Liver (tissue), 9 donors: Measurements from ENCODE around the gene FMN2. TPM values are rescaled to one million over a fixed set of nuclear protein-coding genes. Genes with fewer than 3 reads are reported as not detected.

Source experiments
- DNase-seq: peaks from one replicate; pipeline ENCODE4 v3.0.0-alpha.2; 2017; ENCODE audit warnings: low spot score
- H3K27ac ChIP-seq, 2 donors: one replicate each; pipeline ENCODE4 v1.7.0; 2013; ENCODE audit warnings: inconsistent platforms in 2 of 2, low read length in 2 of 2, control low read depth in 1 of 2, low read depth in 1 of 2, mild to moderate bottlenecking in 1 of 2
- H3K27me3 ChIP-seq, 4 donors: one replicate each; pipeline versions ENCODE4 v1.6.1 to v1.7.0; 2013; ENCODE audit warnings: low read length in 3 of 4, inconsistent platforms in 1 of 4, mild to moderate bottlenecking in 1 of 4, moderate library complexity in 1 of 4; ENCODE audit not compliant: control insufficient read depth in 4 of 4, insufficient read depth in 4 of 4
- H3K36me3 ChIP-seq, 4 donors: one replicate each; pipeline versions ENCODE4 v1.6.1 to v1.7.0; 2013; ENCODE audit warnings: low read length in 3 of 4, mild to moderate bottlenecking in 3 of 4, low read depth in 1 of 4, moderate library complexity in 1 of 4; ENCODE audit not compliant: control insufficient read depth in 4 of 4, insufficient read depth in 3 of 4
- H3K4me1 ChIP-seq, 4 donors: one replicate each; pipeline versions ENCODE4 v1.6.1 to v1.7.0; 2013; ENCODE audit warnings: low read length in 3 of 4, mild to moderate bottlenecking in 3 of 4, moderate library complexity in 1 of 4; ENCODE audit not compliant: control insufficient read depth in 4 of 4, insufficient read depth in 4 of 4
- H3K4me3 ChIP-seq, 3 donors: one replicate each; pipeline versions ENCODE4 v1.6.1 to v1.7.0; 2013; ENCODE audit warnings: low read length in 3 of 3, control low read depth in 1 of 3, low read depth in 1 of 3, mild to moderate bottlenecking in 1 of 3
- H3K9ac ChIP-seq, 2 donors: one replicate each; pipeline ENCODE4 v1.7.0; 2013; ENCODE audit warnings: low read length in 2 of 2, mild to moderate bottlenecking in 2 of 2, moderate library complexity in 2 of 2, control low read depth in 1 of 2, low read depth in 1 of 2
- H3K9me3 ChIP-seq, 4 donors: one replicate each; pipeline versions ENCODE4 v1.6.1 to v1.7.0; 2013; ENCODE audit warnings: low read length in 3 of 4; ENCODE audit not compliant: control insufficient read depth in 4 of 4
- EGR1 ChIP-seq, 2 donors: IDR thresholded peaks; 2 replicates each; pipeline ENCODE4 v1.6.1; 2016 to 2018; ENCODE audit warnings: antibody characterized with exemption in 2 of 2, low read depth in 2 of 2
- FOXA1 ChIP-seq: IDR thresholded peaks from 2 replicates; pipeline ENCODE4 v1.6.1; 2016; ENCODE audit warnings: antibody characterized with exemption
- FOXA2 ChIP-seq: IDR thresholded peaks from 2 replicates; pipeline ENCODE4 v1.6.1; 2016; ENCODE audit warnings: antibody characterized with exemption
- GABPA ChIP-seq, 2 donors: IDR thresholded peaks in 1 of 2; conservative IDR thresholded peaks in 1 of 2; 2 replicates each; pipeline ENCODE4 v1.6.1; 2016; ENCODE audit warnings: antibody characterized with exemption in 2 of 2, mild to moderate bottlenecking in 1 of 2, moderate library complexity in 1 of 2
- HNF4A ChIP-seq, 2 donors: conservative IDR thresholded peaks; 2 replicates each; pipeline ENCODE4 v1.6.1; 2016; ENCODE audit warnings: antibody characterized with exemption in 2 of 2, mild to moderate bottlenecking in 2 of 2
- HNF4G ChIP-seq: IDR thresholded peaks from 2 replicates; pipeline ENCODE4 v1.6.1; 2016; ENCODE audit warnings: antibody characterized with exemption
- JUND ChIP-seq, 2 donors: IDR thresholded peaks; 2 replicates each; pipeline ENCODE4 v1.6.1; 2016; ENCODE audit warnings: antibody characterized with exemption in 2 of 2
- NR2F2 ChIP-seq: IDR thresholded peaks from 2 replicates; pipeline ENCODE4 v1.6.1; 2016; ENCODE audit warnings: antibody characterized with exemption
- RAD21 ChIP-seq, 2 donors: IDR thresholded peaks; 2 replicates each; pipeline ENCODE4 v1.6.1; 2016; ENCODE audit warnings: antibody characterized with exemption in 2 of 2, mild to moderate bottlenecking in 2 of 2
- RXRA ChIP-seq, 2 donors: IDR thresholded peaks; 2 replicates each; pipeline ENCODE4 v1.6.1; 2017 to 2018; ENCODE audit warnings: antibody characterized with exemption in 2 of 2, mild to moderate bottlenecking in 1 of 2
- SP1 ChIP-seq: IDR thresholded peaks from 2 replicates; pipeline ENCODE4 v1.6.1; 2018; ENCODE audit warnings: antibody characterized with exemption, mild to moderate bottlenecking
- TAF1 ChIP-seq: conservative IDR thresholded peaks from 2 replicates; pipeline ENCODE4 v1.6.1; 2016; ENCODE audit warnings: antibody characterized with exemption, mild to moderate bottlenecking
- YY1 ChIP-seq: IDR thresholded peaks from 2 replicates; pipeline ENCODE4 v1.6.1; 2016; ENCODE audit warnings: antibody characterized with exemption, mild to moderate bottlenecking
- WGBS: extraction: QIAGEN DNeasy Blood & Tissue Kit; methylation state at CpG from one replicate; pipeline ENCODE4 v1.1.7; 2013; 5-methylcytosine and 5-hydroxymethylcytosine counted together
- polyA plus RNA-seq, 2 donors: library from polyadenylated mRNA; stranded (reverse) in 1 of 2; unstranded in 1 of 2; fragments of 200-250 nt in 1 of 2; fragments of >200 nt in 1 of 2; fragmentation: Nextera tagmentation in 1 of 2; extraction: Ambion mirVana in 1 of 2; gene quantifications; one replicate each; pipeline versions ENCODE4 v1.2.1 to v1.2.3, GENCODE V29; 2013 to 2015
- total RNA-seq, 2 donors: library from RNA; depleted of rRNA; stranded (reverse); fragments of >200 nt; gene quantifications; one replicate each; pipeline ENCODE4 v1.2.3, GENCODE V29; 2014
- TF ChIP-seq, protein P1 (sequence below): fragments of 150-350 bp; IDR thresholded peaks from 2 replicates; pipeline ENCODE4 v1.5.1; 2017; ENCODE audit warnings: improper control_type of control experiment, low read depth, low read length; ENCODE audit not compliant: missing input control
- TF ChIP-seq, protein P2 (sequence below): IDR thresholded peaks from 2 replicates; pipeline ENCODE4 v1.6.1; 2016; ENCODE audit warnings: antibody characterized with exemption
- TF ChIP-seq, protein P3 (sequence below): IDR thresholded peaks from 2 replicates; pipeline ENCODE4 v1.6.1; 2016; ENCODE audit warnings: antibody characterized with exemption
- TF ChIP-seq, protein P4 (sequence below): IDR thresholded peaks from 2 replicates; pipeline ENCODE4 v1.6.1; 2016; ENCODE audit warnings: antibody characterized with exemption
- TF ChIP-seq, protein P5 (sequence below): IDR thresholded peaks from 2 replicates; pipeline ENCODE4 v1.6.1; 2016; ENCODE audit warnings: antibody characterized with exemption, mild to moderate bottlenecking
- donor health status: healthy.
- donor health status: healthy.
- donor health status: healthy.
- donor health status: healthy.
- donor health status: healthy.

Gene FMN2
- total and polyA plus RNA-seq, 4 donors: 0.17 TPM; not detected in 3

DNA sequence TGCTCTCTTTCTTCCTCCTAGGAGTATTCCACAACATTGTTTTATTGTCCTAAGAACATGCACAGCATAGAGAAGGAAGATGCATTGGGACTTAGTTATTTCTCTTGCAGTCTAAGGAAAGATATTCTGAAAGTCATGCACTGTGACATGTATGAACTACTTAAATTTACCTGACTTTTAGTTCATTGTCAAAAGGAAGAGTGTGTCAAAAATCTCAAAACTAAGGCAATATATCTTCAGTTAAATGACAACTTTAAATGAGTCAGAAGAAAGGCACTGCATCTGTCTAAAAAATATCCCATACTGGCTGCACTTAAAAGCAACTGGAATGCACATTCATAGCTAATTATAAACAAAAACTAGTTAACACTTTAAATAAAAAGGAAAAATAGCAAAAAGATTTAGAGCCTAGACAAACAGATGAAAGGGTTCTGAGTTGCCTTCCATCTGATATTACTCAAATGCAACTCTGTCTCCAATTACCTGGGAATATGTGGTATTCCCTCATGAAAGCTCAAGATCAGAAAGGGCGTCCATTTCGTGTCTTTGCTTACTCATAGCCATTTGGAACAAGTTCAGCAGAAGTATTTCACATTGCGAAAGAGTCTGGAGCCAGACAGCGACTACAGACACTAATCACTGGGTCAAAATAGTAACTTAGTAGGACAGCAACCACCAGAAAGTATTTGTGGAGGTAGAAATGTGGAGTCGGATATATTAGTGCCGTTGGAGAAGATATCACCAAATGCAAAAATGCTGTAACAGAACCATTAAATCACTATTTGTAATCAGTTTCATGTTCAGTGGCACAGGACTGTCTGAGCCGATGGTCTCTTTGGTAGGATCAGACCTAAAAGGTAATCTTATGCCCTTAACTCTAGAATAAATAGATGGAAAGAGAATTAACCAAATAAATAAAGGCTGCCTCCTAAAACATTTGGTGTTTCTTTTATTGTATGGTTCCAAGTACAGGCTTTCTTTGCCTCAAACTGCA, 294.6 kb downstream of the FMN2 start (continued):
- TF ChIP-seq, protein P1, sequence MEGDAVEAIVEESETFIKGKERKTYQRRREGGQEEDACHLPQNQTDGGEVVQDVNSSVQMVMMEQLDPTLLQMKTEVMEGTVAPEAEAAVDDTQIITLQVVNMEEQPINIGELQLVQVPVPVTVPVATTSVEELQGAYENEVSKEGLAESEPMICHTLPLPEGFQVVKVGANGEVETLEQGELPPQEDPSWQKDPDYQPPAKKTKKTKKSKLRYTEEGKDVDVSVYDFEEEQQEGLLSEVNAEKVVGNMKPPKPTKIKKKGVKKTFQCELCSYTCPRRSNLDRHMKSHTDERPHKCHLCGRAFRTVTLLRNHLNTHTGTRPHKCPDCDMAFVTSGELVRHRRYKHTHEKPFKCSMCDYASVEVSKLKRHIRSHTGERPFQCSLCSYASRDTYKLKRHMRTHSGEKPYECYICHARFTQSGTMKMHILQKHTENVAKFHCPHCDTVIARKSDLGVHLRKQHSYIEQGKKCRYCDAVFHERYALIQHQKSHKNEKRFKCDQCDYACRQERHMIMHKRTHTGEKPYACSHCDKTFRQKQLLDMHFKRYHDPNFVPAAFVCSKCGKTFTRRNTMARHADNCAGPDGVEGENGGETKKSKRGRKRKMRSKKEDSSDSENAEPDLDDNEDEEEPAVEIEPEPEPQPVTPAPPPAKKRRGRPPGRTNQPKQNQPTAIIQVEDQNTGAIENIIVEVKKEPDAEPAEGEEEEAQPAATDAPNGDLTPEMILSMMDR: no peak
- TF ChIP-seq JUND (IDR thresholded peaks at IDR 0.05) (no peak), RAD21 (IDR thresholded peaks at IDR 0.05) (no peak), SP1 (no peak)

DNA sequence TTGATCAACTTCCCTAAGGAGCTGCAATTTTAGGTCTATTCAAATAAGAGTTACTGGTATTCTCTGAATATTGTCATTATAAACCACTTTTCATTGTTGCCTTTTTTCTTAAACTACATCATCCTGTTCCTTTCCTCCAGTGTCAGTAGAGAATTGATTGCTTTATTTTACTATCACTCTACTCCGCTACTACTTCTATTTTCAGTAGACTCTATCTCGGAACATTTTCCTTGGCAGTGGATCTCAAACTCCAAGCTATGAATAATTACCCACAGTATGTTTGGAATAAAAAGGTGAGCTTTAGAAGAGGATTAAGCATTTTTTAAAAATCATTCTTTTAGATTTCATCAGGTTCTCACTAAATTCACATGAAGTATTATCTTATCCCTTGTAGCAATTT, 295.4 kb downstream of the FMN2 start:
- Histone ChIP-seq H3K4me3 (no peak overlapping the region), H3K9ac (no peak overlapping the region), H3K36me3 (no peaks in the 10 kb centered on the region), H3K27ac (no peak overlapping the region), H3K9me3 (peaks cover 0 to 7% (median 2%) of the 10 kb centered on the region in 4 donors), H3K27me3 (peaks cover 0 to 4% (median 0%) of the 10 kb centered on the region in 4 donors), H3K4me1 (no peaks in the 10 kb centered on the region)
- no peak for DNase-seq
- TF ChIP-seq JUND (IDR thresholded peaks at IDR 0.05) (no peak), FOXA2 (no peak), FOXA1 (no peak), YY1 (no peak), NR2F2 (no peak), HNF4G (no peak), TAF1 (no peak), GABPA (IDR thresholded peaks at IDR 0.05 in 1 of 2, conservative IDR thresholded peaks at IDR 0.05 in 1 of 2) (no peak), EGR1 (IDR thresholded peaks at IDR 0.05; ENCODE audit: low read depth in 2 of 2) (no peak), RXRA (IDR thresholded peaks at IDR 0.05) (no peak), HNF4A (conservative IDR thresholded peaks at IDR 0.05) (no peak), RAD21 (IDR thresholded peaks at IDR 0.05) (no peak), SP1 (no peak)
- TF ChIP-seq, protein P2, sequence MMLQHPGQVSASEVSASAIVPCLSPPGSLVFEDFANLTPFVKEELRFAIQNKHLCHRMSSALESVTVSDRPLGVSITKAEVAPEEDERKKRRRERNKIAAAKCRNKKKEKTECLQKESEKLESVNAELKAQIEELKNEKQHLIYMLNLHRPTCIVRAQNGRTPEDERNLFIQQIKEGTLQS: no peak
- TF ChIP-seq, protein P3, sequence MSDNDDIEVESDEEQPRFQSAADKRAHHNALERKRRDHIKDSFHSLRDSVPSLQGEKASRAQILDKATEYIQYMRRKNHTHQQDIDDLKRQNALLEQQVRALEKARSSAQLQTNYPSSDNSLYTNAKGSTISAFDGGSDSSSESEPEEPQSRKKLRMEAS: no peak
- TF ChIP-seq, protein P4, sequence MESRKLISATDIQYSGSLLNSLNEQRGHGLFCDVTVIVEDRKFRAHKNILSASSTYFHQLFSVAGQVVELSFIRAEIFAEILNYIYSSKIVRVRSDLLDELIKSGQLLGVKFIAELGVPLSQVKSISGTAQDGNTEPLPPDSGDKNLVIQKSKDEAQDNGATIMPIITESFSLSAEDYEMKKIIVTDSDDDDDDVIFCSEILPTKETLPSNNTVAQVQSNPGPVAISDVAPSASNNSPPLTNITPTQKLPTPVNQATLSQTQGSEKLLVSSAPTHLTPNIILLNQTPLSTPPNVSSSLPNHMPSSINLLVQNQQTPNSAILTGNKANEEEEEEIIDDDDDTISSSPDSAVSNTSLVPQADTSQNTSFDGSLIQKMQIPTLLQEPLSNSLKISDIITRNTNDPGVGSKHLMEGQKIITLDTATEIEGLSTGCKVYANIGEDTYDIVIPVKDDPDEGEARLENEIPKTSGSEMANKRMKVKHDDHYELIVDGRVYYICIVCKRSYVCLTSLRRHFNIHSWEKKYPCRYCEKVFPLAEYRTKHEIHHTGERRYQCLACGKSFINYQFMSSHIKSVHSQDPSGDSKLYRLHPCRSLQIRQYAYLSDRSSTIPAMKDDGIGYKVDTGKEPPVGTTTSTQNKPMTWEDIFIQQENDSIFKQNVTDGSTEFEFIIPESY: no peak
- TF ChIP-seq, protein P5, sequence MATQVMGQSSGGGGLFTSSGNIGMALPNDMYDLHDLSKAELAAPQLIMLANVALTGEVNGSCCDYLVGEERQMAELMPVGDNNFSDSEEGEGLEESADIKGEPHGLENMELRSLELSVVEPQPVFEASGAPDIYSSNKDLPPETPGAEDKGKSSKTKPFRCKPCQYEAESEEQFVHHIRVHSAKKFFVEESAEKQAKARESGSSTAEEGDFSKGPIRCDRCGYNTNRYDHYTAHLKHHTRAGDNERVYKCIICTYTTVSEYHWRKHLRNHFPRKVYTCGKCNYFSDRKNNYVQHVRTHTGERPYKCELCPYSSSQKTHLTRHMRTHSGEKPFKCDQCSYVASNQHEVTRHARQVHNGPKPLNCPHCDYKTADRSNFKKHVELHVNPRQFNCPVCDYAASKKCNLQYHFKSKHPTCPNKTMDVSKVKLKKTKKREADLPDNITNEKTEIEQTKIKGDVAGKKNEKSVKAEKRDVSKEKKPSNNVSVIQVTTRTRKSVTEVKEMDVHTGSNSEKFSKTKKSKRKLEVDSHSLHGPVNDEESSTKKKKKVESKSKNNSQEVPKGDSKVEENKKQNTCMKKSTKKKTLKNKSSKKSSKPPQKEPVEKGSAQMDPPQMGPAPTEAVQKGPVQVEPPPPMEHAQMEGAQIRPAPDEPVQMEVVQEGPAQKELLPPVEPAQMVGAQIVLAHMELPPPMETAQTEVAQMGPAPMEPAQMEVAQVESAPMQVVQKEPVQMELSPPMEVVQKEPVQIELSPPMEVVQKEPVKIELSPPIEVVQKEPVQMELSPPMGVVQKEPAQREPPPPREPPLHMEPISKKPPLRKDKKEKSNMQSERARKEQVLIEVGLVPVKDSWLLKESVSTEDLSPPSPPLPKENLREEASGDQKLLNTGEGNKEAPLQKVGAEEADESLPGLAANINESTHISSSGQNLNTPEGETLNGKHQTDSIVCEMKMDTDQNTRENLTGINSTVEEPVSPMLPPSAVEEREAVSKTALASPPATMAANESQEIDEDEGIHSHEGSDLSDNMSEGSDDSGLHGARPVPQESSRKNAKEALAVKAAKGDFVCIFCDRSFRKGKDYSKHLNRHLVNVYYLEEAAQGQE: no peak
- TF ChIP-seq, protein P1: no peak
- WGBS: 81% methylated on average over 2 of the region's 2 CpGs
